GM12891 (cell line): ENCODE data around the gene NEDD9.

ENCODE experiments used
- PAX5 ChIP-seq: IDR thresholded peaks from 2 replicates; pipeline ENCODE4 v1.6.1; 2011; ENCODE audit warnings: low read length, moderate library complexity, mild to moderate bottlenecking; ENCODE audit not compliant: insufficient read depth, severe bottlenecking
- POLR2A ChIP-seq: IDR thresholded peaks from 2 replicates; pipeline ENCODE4 v1.6.1; 2011; ENCODE audit warnings: low read depth, low read length, control low read depth
- POLR2AphosphoS5 ChIP-seq: IDR thresholded peaks from 2 replicates; pipeline ENCODE4 v1.6.1; 2011; ENCODE audit warnings: low read depth, low read length, control low read depth
- TAF1 ChIP-seq: IDR thresholded peaks from 2 replicates; pipeline ENCODE4 v1.6.1; 2011; ENCODE audit warnings: low read depth, low read length, control low read depth

DNA sequence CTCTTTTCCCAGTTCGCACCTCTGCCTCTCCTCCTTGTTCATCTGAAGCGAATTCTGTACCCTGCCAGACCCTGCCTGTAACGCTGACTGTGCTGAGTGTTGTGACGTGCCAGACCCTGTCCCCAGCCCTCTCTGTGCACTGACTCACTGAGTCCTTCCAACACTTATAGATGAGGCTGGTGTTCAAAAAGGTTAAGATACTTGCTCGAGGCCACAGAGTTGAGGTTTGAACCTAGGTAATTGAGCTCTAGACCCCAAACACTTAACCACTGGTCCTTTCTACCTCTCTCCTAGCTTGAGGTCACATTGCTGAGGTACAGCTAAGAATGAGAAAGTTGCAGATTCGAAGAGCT is 45.7 kb upstream of the NEDD9 start:
- TF ChIP-seq POLR2A, result no peak
- no peak for TF ChIP-seq POLR2AphosphoS5
- no peak for TF ChIP-seq TAF1
- no peak for TF ChIP-seq PAX5
